Measurements from ENCODE around the gene PAGE2B.

The PAGE2B gene

DNA sequence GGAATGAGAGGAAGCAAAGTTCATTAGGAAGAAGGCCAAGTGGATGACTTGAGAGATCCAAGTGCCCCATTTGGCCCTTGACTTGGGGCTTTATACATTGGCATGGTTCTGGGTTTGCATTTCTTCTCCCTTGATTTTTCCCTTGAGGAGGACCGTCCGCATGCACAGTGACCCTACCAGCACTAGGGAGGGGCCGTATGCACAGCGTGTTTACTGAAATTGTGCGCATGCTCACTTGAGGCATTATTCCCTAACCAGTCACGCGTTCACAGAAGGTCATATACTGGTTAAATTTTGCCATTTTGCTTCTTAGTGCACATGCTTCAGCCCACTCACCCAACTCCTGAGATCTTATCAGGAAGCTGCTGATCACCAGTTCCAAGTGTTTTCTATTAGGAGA, 49.1 kb downstream of the PAGE2B start:
- Histone ChIP-seq H3K27ac (replicated peaks) (no peak overlapping the region), H3K4me3 (replicated peaks; ENCODE audit: insufficient read depth, low read length) (no peak overlapping the region), H3K27me3 (ENCODE audit: insufficient read depth, poor library complexity, severe bottlenecking) (no peaks in the 10 kb centered on the region)
- TF ChIP-seq, protein P1, sequence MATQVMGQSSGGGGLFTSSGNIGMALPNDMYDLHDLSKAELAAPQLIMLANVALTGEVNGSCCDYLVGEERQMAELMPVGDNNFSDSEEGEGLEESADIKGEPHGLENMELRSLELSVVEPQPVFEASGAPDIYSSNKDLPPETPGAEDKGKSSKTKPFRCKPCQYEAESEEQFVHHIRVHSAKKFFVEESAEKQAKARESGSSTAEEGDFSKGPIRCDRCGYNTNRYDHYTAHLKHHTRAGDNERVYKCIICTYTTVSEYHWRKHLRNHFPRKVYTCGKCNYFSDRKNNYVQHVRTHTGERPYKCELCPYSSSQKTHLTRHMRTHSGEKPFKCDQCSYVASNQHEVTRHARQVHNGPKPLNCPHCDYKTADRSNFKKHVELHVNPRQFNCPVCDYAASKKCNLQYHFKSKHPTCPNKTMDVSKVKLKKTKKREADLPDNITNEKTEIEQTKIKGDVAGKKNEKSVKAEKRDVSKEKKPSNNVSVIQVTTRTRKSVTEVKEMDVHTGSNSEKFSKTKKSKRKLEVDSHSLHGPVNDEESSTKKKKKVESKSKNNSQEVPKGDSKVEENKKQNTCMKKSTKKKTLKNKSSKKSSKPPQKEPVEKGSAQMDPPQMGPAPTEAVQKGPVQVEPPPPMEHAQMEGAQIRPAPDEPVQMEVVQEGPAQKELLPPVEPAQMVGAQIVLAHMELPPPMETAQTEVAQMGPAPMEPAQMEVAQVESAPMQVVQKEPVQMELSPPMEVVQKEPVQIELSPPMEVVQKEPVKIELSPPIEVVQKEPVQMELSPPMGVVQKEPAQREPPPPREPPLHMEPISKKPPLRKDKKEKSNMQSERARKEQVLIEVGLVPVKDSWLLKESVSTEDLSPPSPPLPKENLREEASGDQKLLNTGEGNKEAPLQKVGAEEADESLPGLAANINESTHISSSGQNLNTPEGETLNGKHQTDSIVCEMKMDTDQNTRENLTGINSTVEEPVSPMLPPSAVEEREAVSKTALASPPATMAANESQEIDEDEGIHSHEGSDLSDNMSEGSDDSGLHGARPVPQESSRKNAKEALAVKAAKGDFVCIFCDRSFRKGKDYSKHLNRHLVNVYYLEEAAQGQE (IDR thresholded peaks at IDR 0.05; ENCODE audit: insufficient replicate concordance, low read depth), result no peak
- TF ChIP-seq POLR2AphosphoS5 (IDR thresholded peaks at IDR 0.05; ENCODE audit: low read depth), result no peak
- no peak for TF ChIP-seq SPI1 (IDR thresholded peaks at IDR 0.05; ENCODE audit: borderline replicate concordance, low read depth)
- TF ChIP-seq, protein P2, sequence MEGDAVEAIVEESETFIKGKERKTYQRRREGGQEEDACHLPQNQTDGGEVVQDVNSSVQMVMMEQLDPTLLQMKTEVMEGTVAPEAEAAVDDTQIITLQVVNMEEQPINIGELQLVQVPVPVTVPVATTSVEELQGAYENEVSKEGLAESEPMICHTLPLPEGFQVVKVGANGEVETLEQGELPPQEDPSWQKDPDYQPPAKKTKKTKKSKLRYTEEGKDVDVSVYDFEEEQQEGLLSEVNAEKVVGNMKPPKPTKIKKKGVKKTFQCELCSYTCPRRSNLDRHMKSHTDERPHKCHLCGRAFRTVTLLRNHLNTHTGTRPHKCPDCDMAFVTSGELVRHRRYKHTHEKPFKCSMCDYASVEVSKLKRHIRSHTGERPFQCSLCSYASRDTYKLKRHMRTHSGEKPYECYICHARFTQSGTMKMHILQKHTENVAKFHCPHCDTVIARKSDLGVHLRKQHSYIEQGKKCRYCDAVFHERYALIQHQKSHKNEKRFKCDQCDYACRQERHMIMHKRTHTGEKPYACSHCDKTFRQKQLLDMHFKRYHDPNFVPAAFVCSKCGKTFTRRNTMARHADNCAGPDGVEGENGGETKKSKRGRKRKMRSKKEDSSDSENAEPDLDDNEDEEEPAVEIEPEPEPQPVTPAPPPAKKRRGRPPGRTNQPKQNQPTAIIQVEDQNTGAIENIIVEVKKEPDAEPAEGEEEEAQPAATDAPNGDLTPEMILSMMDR (IDR thresholded peaks at IDR 0.05; ENCODE audit: insufficient read depth, low read length), result no peak
- no peak for TF ChIP-seq GABPA (IDR thresholded peaks at IDR 0.05; ENCODE audit: low read depth)
- DNase-seq (ENCODE audit: low read depth in 1 of 2, low spot score in 1 of 2), result no peak

DNA sequence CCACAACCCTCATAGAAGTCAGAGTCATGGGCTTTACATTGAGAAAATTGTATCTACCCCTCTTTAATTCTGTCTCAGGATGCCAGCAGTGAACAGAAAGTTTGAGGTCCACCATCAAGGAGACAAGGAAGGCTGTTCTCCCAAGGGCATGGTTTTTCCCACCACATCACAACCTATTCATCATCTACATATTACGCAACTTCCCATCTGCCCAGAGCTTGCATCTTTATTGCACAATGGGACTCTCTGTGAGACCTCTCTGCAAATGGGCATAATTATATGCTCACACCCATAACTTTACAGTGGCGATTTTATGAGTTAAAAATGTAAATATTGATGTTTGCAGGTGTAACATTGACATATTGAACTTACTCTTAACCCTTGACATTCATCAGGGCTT, 52.9 kb downstream of the PAGE2B start:
- no peak overlapping the region for H3K4me3 ChIP-seq (replicated peaks; ENCODE audit: insufficient read depth, low read length)
- TF ChIP-seq POLR2AphosphoS5 (IDR thresholded peaks at IDR 0.05; ENCODE audit: low read depth) (no peak), SPI1 (IDR thresholded peaks at IDR 0.05; ENCODE audit: borderline replicate concordance, low read depth) (no peak), GABPA (IDR thresholded peaks at IDR 0.05; ENCODE audit: low read depth) (no peak)
- TF ChIP-seq, protein P2 (IDR thresholded peaks at IDR 0.05; ENCODE audit: insufficient read depth, low read length), result no peak
- TF ChIP-seq, protein P1 (IDR thresholded peaks at IDR 0.05; ENCODE audit: insufficient replicate concordance, low read depth), result no peak
- H3K27me3 ChIP-seq (ENCODE audit: insufficient read depth, poor library complexity, severe bottlenecking), result no peaks in the 10 kb centered on the region
- peak; percentile 13 to 28 for DNase-seq (ENCODE audit: low read depth in 1 of 2, low spot score in 1 of 2)
- H3K27ac ChIP-seq (replicated peaks), result no peak overlapping the region

Data from HL-60 (cell line).